PC-9 (cell line): ENCODE results near the gene TBC1D14. TPM values are rescaled to one million over a fixed set of nuclear protein-coding genes. Genes with fewer than 3 reads are reported as not detected.

ENCODE experiments used
- BruUV-seq: library from RNA; stranded (reverse); fragments of 400-500 nt; replicated peaks from 2 replicates; lab custom pipeline; 2021; lab: Mats Ljungman, UMichigan
- CTCF ChIA-PET: fragments of 300-600 bp; sonication (Branson Sonifier 250); formaldehyde crosslinking; loops from one replicate; lab custom pipeline; 2022; ENCODE audit warnings: antibody characterized with exemption; lab: Charles Lee
- POLR2A ChIA-PET: fragments of 300-600 bp; sonication (Branson Sonifier 250); formaldehyde crosslinking; loops from one replicate; lab custom pipeline; 2022; ENCODE audit warnings: antibody characterized with exemption; ENCODE audit not compliant: unreplicated experiment; lab: Charles Lee
- DNase-seq, 2 experiments: peaks; one replicate each; pipeline versions ENCODE4 v3.0.0 to v3.0.0-alpha.2; 2015 to 2022; ENCODE audit warnings: mixed read lengths in 1 of 2
- H2AFZ ChIP-seq: fragments of 200-600 bp; sonication (generic); 2 replicates; pipeline ENCODE4 v1.8.1; 2017; ENCODE audit warnings: antibody characterized with exemption
- H3F3A ChIP-seq: fragments of 200-600 bp; sonication (generic); 2 replicates; pipeline ENCODE4 v1.8.1; 2017; ENCODE audit warnings: antibody characterized with exemption, mild to moderate bottlenecking, low read depth; ENCODE audit not compliant: insufficient read depth
- H3K27ac ChIP-seq: fragments of 200-600 bp; sonication (generic); 2 replicates; pipeline ENCODE4 v1.6.1; 2016; ENCODE audit warnings: mixed run types
- H3K27me3 ChIP-seq: fragments of 200-600 bp; sonication (generic); 2 replicates; pipeline ENCODE4 v1.6.1; 2016; ENCODE audit warnings: low read depth, mixed run types; ENCODE audit not compliant: insufficient read depth
- H3K36me3 ChIP-seq: fragments of 200-600 bp; sonication (generic); 2 replicates; pipeline ENCODE4 v1.6.1; 2016; ENCODE audit warnings: low read depth, mixed run types
- H3K4me1 ChIP-seq: fragments of 200-600 bp; sonication (generic); replicated peaks from 2 replicates; pipeline ENCODE4 v1.6.1; 2016; ENCODE audit warnings: mixed run types; ENCODE audit not compliant: insufficient read depth
- H3K4me2 ChIP-seq: fragments of 200-600 bp; sonication (generic); 2 replicates; pipeline ENCODE4 v1.6.1; 2017; ENCODE audit warnings: mixed run types
- H3K4me3 ChIP-seq: fragments of 200-600 bp; sonication (generic); 2 replicates; pipeline ENCODE4 v1.6.1; 2016; ENCODE audit warnings: mixed run types
- H3K79me2 ChIP-seq: fragments of 200-600 bp; sonication (generic); 2 replicates; pipeline ENCODE4 v1.6.1; 2017; ENCODE audit warnings: low read depth, mixed run types
- H3K9me2 ChIP-seq: fragments of 200-600 bp; sonication (generic); 2 replicates; pipeline ENCODE4 v1.8.1; 2017; ENCODE audit warnings: mild to moderate bottlenecking; ENCODE audit not compliant: insufficient read depth
- H3K9me3 ChIP-seq: fragments of 200-600 bp; sonication (generic); 2 replicates; pipeline ENCODE4 v1.8.1; 2016; ENCODE audit warnings: low read depth; ENCODE audit not compliant: insufficient read depth
- H4K20me1 ChIP-seq: fragments of 200-600 bp; sonication (generic); 2 replicates; pipeline ENCODE4 v1.8.1; 2017; ENCODE audit not compliant: insufficient read depth
- CTCF ChIP-seq: fragments of 200-600 bp; sonication (generic); conservative IDR thresholded peaks from 2 replicates; pipeline ENCODE4 v1.6.1; 2017; ENCODE audit warnings: mixed run types, antibody characterized with exemption, mild to moderate bottlenecking, moderate library complexity
- EZH2 ChIP-seq: fragments of 200-600 bp; sonication (generic); IDR thresholded peaks from 2 replicates; pipeline ENCODE4 v1.8.0; 2017; ENCODE audit warnings: antibody characterized with exemption, low read depth
- intact Hi-C: fragments of 100-400 bp; cut with micrococcal nuclease; formaldehyde crosslinking; loops from one replicate; pipeline ENCODE4 v1.10.0; 2022; ENCODE audit not compliant: unreplicated experiment
- total RNA-seq: library from RNA; stranded (reverse); gene quantifications from 2 replicates; pipeline ENCODE4 v1.2.3, GENCODE V29; 2021

The TBC1D14 gene
- total RNA-seq, 1 experiment from 2014 or later, result 46.2 TPM

- H3K9me2 ChIP-seq, result no peaks in the 10 kb centered on the region
- H3K4me2 ChIP-seq, result peak overlapping the region; percentile 97
- peak; percentile 79 to 96 for DNase-seq
- BruUV-seq, result no TSS peak
- CTCF ChIA-PET, result interaction anchor here (0.6 kb wide), 2 partner anchors 114 to 746 kb away, joined by 3 to 8 read pairs; no protein-coding TSS in a partner anchor
- peaks cover 16% of the 10 kb centered on the region for H3F3A ChIP-seq
- peaks cover 24% of the 10 kb centered on the region for H3K4me1 ChIP-seq
- no peaks in the 10 kb centered on the region for H3K36me3 ChIP-seq
- no peaks in the 10 kb centered on the region for H3K27me3 ChIP-seq
- H3K79me2 ChIP-seq, result peaks cover 68% of the 10 kb centered on the region
- POLR2A ChIA-PET, result interaction anchor here (0.7 to 1.0 kb wide), 2 partner anchors 43 to 524 kb away, joined by 3 to 4 read pairs; no protein-coding TSS in a partner anchor
- H4K20me1 ChIP-seq, result no peaks in the 10 kb centered on the region; the same call in 1 of the 2 replicates
- peak overlapping the region; percentile 86 for H2AFZ ChIP-seq
- no peaks in the 10 kb centered on the region for H3K9me3 ChIP-seq
- intact Hi-C loops, result loop anchor here (1.0 to 5.0 kb wide), 4 partner anchors 45 to 81 kb away; partner anchors contain the start of genes GRPEL1, TADA2B and TBC1D14
- TF ChIP-seq CTCF (no peak), EZH2 (no peak)
- peak overlapping the region; percentile 86 for H3K27ac ChIP-seq
- H3K4me3 ChIP-seq, result peak overlapping the region; percentile 92
Observed at GRCh38 chr4:6986781-6987587, 77.4 kb downstream of the TBC1D14 start.

- ChIA-PET CTCF (no interaction called here), POLR2A (no interaction called here)
- H3K36me3 ChIP-seq, result no peaks in the 10 kb centered on the region
- H4K20me1 ChIP-seq, result no peaks in the 10 kb centered on the region; the same call in 1 of the 2 replicates
- BruUV-seq, result TSS peak; percentile 14
- no peaks in the 10 kb centered on the region for H3K9me3 ChIP-seq
- peak overlapping the region; percentile 54 for H3K27ac ChIP-seq
- peak in 1 of 2 experiments; percentile 13 for DNase-seq
- TF ChIP-seq EZH2 (no peak), CTCF (no peak)
- no peaks in the 10 kb centered on the region for H3K9me2 ChIP-seq
- H3K4me3 ChIP-seq, result peak overlapping the region; percentile 80
- H3K4me2 ChIP-seq, result peak overlapping the region; percentile 96
- intact Hi-C loops, result loop anchor here (1.0 to 5.0 kb wide), 4 partner anchors 45 to 81 kb away; partner anchors contain the start of genes GRPEL1, TADA2B and TBC1D14
- H2AFZ ChIP-seq, result peak overlapping the region; percentile 78
- H3K79me2 ChIP-seq, result peaks cover 73% of the 10 kb centered on the region
- peaks cover 24% of the 10 kb centered on the region for H3K4me1 ChIP-seq
- peaks cover 16% of the 10 kb centered on the region for H3F3A ChIP-seq
- H3K27me3 ChIP-seq, result no peaks in the 10 kb centered on the region
Observed at GRCh38 chr4:6987588-6987961, 77.9 kb downstream of the TBC1D14 start.

- no peaks in the 10 kb centered on the region for H3K9me2 ChIP-seq
- no TSS peak for BruUV-seq
- TF ChIP-seq EZH2 (no peak), CTCF (no peak)
- no peaks in the 10 kb centered on the region for H3K9me3 ChIP-seq
- POLR2A ChIA-PET, result no interaction called here
- peak overlapping the region; percentile 96 for H3K4me2 ChIP-seq
- H3K36me3 ChIP-seq, result no peaks in the 10 kb centered on the region
- no peaks in the 10 kb centered on the region; the same call in 1 of the 2 replicates for H4K20me1 ChIP-seq
- intact Hi-C loops, result loop anchor here (5.0 kb wide), 1 partner anchor 46 kb away; no protein-coding TSS in a partner anchor
- no peak overlapping the region for H2AFZ ChIP-seq
- peaks cover 16% of the 10 kb centered on the region for H3F3A ChIP-seq
- H3K79me2 ChIP-seq, result peaks cover 74% of the 10 kb centered on the region
- H3K27me3 ChIP-seq, result no peaks in the 10 kb centered on the region
- peak overlapping the region; percentile 80 for H3K4me3 ChIP-seq
- CTCF ChIA-PET, result no interaction called here
- peaks cover 30% of the 10 kb centered on the region for H3K4me1 ChIP-seq
- no peak for DNase-seq
- peak overlapping the region; percentile 54; the same call in 1 of the 2 replicates for H3K27ac ChIP-seq
Observed at GRCh38 chr4:6988016-6988715, 78.5 kb downstream of the TBC1D14 start.
